ENCODE results near the gene ASIC2.

GRCh38 chr17:33330877-33331276, 37.8 kb upstream of the ASIC2 start:
- TF ChIP-seq CTCF (conservative IDR thresholded peaks at IDR 0.05; ENCODE audit: low read depth, low read length), result no peak; the same call in 1 of the 2 replicates
- no peak for TF ChIP-seq EZH2 (IDR thresholded peaks at IDR 0.05; ENCODE audit: low read length, unreplicated experiment)
